NCI-H1417 treated with DMSO at 0.1 percent for 48 hours (cell line): ENCODE data around the gene RTTN.
"Not testable (repeated sequence)": the region's sequence is repeated elsewhere in the genome, so short reads cannot be mapped to it uniquely, and the experiment has no call there.

ENCODE experiments used
- DNase-seq: peaks from one replicate; lab custom pipeline; 2025; lab: John Stamatoyannopoulos, UW

Gene RTTN

GRCh38 chr18:70205421-70206397 lies at the start of gene RTTN:
Gene RTTN (minus strand): TSS chr18:70205687. CDS start chr18:70205658, 29 bp downstream.
- DNase-seq: peak; percentile 98

GRCh38 chr18:70250781-70251180 lies 45.3 kb upstream of the RTTN start:
- DNase-seq: no peak

- DNase-seq: not testable (repeated sequence)
Observed at GRCh38 chr18:70249861-70250260, 44.4 kb upstream of the RTTN start.

GRCh38 chr18:70249118-70249517 lies 43.6 kb upstream of the RTTN start:
- no peak for DNase-seq

- DNase-seq: no peak
Observed at GRCh38 chr18:70246061-70246466, 40.6 kb upstream of the RTTN start.

- no peak for DNase-seq
Observed at GRCh38 chr18:70243131-70243929, 37.8 kb upstream of the RTTN start.

- DNase-seq: not testable (repeated sequence)
Observed at GRCh38 chr18:70236921-70237320, 31.4 kb upstream of the RTTN start.

GRCh38 chr18:70235478-70235877 lies 30.0 kb upstream of the RTTN start:
- no peak for DNase-seq

- no peak for DNase-seq
Observed at GRCh38 chr18:70234667-70235459, 29.4 kb upstream of the RTTN start.

- DNase-seq: no peak
Observed at GRCh38 chr18:70233974-70234373, 28.5 kb upstream of the RTTN start.

- no peak for DNase-seq
Observed at GRCh38 chr18:70232261-70232660, 26.8 kb upstream of the RTTN start.

GRCh38 chr18:70229639-70230038 lies 24.2 kb upstream of the RTTN start:
- DNase-seq: no peak

GRCh38 chr18:70228536-70228935 lies 23.0 kb upstream of the RTTN start:
- no peak for DNase-seq

- no peak for DNase-seq
Observed at GRCh38 chr18:70227438-70227837, 22.0 kb upstream of the RTTN start.

GRCh38 chr18:70221915-70222278 lies 16.4 kb upstream of the RTTN start:
- DNase-seq: no peak

GRCh38 chr18:70221156-70221914 lies 15.8 kb upstream of the RTTN start:
- DNase-seq: no peak

- DNase-seq: no peak
Observed at GRCh38 chr18:70220628-70221027, 15.1 kb upstream of the RTTN start.

- DNase-seq: no peak
Observed at GRCh38 chr18:70219688-70220087, 14.2 kb upstream of the RTTN start.

- DNase-seq: no peak
Observed at GRCh38 chr18:70216788-70217187, 11.3 kb upstream of the RTTN start.

GRCh38 chr18:70207181-70207580 lies 1.7 kb upstream of the RTTN start:
- no peak for DNase-seq

- DNase-seq: no peak
Observed at GRCh38 chr18:70200286-70200685, 5.2 kb downstream of the RTTN start.
